Breast epithelium (tissue), 4 donors: Measurements from ENCODE around the gene ZNF609. TPM values are rescaled to one million over a fixed set of nuclear protein-coding genes. Genes with fewer than 3 reads are reported as not detected.

Source experiments
- DNase-seq, 2 donors: peaks; one replicate each; pipeline ENCODE4 v3.0.0-alpha.2; 2019; ENCODE audit warnings: low spot score in 2 of 2
- H3K27ac ChIP-seq, 2 donors: fragments of 200-600 bp; sonication (generic) in 1 of 2; one replicate each; pipeline ENCODE4 v1.5.1; 2016 to 2019; ENCODE audit warnings: mild to moderate bottlenecking in 1 of 2
- H3K27me3 ChIP-seq, 2 donors: fragments of 200-600 bp; sonication (generic) in 1 of 2; one replicate each; pipeline versions ENCODE4 v1.5.1 to v1.6.0; 2017 to 2019; ENCODE audit warnings: control low read depth in 1 of 2, mild to moderate bottlenecking in 1 of 2
- H3K36me3 ChIP-seq: fragments of 200-600 bp; one replicate; pipeline ENCODE4 v1.5.1; 2019
- H3K4me1 ChIP-seq, 2 donors: fragments of 200-600 bp; sonication (generic); one replicate each; pipeline ENCODE4 v1.5.1; 2016 to 2019; ENCODE audit warnings: control low read depth in 1 of 2
- H3K4me3 ChIP-seq, 3 donors: fragments of 200-600 bp; sonication (generic); 1 replicate in 2 of 3; 2 replicates in 1 of 3; pipeline ENCODE4 v1.5.1; 2016 to 2019; ENCODE audit warnings: mild to moderate bottlenecking in 3 of 3, moderate library complexity in 2 of 3
- H3K9me3 ChIP-seq, 2 donors: fragments of 200-600 bp; sonication (generic) in 1 of 2; one replicate each; pipeline ENCODE4 v1.5.1; 2016 to 2019; ENCODE audit warnings: control low read depth in 1 of 2
- POLR2A ChIP-seq: fragments of 450-650 bp; IDR thresholded peaks from one replicate; pipeline ENCODE4 v1.6.1; 2016; ENCODE audit warnings: antibody characterized with exemption, mild to moderate bottlenecking, moderate library complexity
- POLR2AphosphoS5 ChIP-seq, 3 donors: sonication (generic); formaldehyde crosslinking; IDR thresholded peaks; one replicate each; pipeline ENCODE4 v1.6.1; 2017; ENCODE audit warnings: antibody characterized with exemption in 3 of 3
- intact Hi-C: fragments of 100-400 bp; cut with DNase I; formaldehyde crosslinking; loops from one replicate; pipeline ENCODE4 v1.15.1; 2023; ENCODE audit warnings: low total_unique reads
- total RNA-seq, 3 donors: library from RNA; depleted of rRNA; stranded (reverse); fragments of >200 nt; gene quantifications; one replicate each; pipeline ENCODE4 v1.1.0, GENCODE V29; 2016
- TF ChIP-seq, protein P1 (sequence below), 3 donors: fragments of 450-650 bp; IDR thresholded peaks; one replicate each; pipeline ENCODE4 v1.5.1; 2016 to 2017; ENCODE audit warnings: antibody characterized with exemption in 3 of 3, mild to moderate bottlenecking in 3 of 3, moderate library complexity in 3 of 3

The ZNF609 gene
- total RNA-seq, 3 donors from 2014 or later: 22.9 to 32.1 (median 29.2) TPM

DNA sequence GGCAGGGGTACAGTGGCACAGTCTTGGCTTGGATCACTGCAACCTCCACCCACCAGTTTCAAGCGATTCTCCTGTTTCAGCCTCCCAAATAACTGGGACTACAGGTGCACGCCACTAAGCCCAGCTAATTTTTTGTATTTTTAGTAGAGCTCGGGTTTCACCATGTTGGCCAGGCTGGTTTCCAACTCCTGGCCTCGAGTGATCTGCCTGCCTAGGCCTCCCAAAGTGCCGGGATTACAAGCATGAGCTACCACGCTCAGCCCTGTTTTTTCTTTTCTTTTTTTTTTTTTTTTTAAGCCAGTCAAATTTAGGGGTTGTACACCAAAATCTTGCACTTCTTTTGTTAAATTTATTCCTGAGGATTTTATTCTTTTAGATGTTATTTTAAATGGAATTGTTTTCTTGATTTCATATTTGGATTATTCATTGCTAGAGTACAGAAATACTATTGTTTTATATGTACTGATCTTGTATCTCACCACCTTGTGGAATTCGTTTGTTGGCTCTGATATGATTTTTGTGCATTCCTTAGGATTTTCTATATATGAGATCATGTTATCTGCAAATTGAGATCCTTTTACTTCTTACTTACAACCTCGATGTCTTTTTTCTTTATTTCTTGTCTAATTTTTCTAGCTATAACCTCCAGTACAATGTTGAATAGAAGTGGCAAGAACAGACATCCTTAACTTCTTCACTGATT lies 65.6 kb downstream of the ZNF609 start:
- intact Hi-C loops: no loop called here
- Histone ChIP-seq H3K36me3 (no peaks in the 10 kb centered on the region), H3K27me3 (no peaks in the 10 kb centered on the region), H3K4me1 (peaks cover 0 to 10% of the 10 kb centered on the region in 2 donors), H3K4me3 (no peak overlapping the region), H3K27ac (no peak overlapping the region), H3K9me3 (no peaks in the 10 kb centered on the region)
- TF ChIP-seq POLR2A (no peak), POLR2AphosphoS5 (IDR thresholded peaks at IDR 0.05) (no peak)
- TF ChIP-seq, protein P1, sequence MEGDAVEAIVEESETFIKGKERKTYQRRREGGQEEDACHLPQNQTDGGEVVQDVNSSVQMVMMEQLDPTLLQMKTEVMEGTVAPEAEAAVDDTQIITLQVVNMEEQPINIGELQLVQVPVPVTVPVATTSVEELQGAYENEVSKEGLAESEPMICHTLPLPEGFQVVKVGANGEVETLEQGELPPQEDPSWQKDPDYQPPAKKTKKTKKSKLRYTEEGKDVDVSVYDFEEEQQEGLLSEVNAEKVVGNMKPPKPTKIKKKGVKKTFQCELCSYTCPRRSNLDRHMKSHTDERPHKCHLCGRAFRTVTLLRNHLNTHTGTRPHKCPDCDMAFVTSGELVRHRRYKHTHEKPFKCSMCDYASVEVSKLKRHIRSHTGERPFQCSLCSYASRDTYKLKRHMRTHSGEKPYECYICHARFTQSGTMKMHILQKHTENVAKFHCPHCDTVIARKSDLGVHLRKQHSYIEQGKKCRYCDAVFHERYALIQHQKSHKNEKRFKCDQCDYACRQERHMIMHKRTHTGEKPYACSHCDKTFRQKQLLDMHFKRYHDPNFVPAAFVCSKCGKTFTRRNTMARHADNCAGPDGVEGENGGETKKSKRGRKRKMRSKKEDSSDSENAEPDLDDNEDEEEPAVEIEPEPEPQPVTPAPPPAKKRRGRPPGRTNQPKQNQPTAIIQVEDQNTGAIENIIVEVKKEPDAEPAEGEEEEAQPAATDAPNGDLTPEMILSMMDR (IDR thresholded peaks at IDR 0.05): no peak
- DNase-seq: no peak

DNA sequence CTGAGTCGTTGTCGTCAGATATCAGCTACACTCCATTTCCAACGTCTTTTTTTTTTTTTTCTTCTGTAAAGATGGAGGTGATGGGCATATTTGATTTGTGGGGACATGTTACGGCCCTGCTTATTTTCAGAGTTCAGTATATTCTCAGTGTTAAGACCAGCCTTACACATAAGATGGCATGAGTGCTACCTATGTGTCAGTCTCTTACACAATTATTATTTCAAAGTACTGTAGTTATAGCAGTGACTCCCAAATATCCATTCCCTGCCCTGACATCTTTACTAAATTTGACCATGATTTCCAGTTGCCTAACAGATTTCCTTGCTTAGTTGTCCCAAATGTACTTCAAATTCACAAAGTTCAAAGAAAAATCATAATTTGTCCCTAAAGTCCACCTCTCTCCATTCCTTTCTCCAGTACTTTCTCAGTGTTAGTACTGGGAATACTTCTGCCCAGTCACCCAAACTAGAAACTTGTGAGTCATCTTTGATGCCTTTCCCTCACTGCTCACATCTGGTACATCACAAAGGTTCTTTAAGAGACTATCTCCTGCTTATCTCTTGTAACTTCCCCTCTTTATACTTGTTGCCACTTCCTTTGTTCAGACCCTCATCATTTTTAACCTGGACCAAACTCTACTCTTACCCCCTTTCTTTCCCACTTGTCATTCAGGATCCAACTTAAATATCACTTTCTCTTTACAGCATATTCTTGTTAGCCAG lies 67.0 kb downstream of the ZNF609 start:
- DNase-seq: no peak
- Histone ChIP-seq H3K9me3 (no peaks in the 10 kb centered on the region), H3K27me3 (no peaks in the 10 kb centered on the region), H3K4me1 (peaks cover 0 to 10% of the 10 kb centered on the region in 2 donors), H3K4me3 (no peak overlapping the region), H3K27ac (no peak overlapping the region), H3K36me3 (no peaks in the 10 kb centered on the region)
- intact Hi-C loops: no loop called here
- TF ChIP-seq POLR2AphosphoS5 (IDR thresholded peaks at IDR 0.05): no peak
- TF ChIP-seq, protein P1 (IDR thresholded peaks at IDR 0.05): no peak
- no peak for TF ChIP-seq POLR2A

DNA sequence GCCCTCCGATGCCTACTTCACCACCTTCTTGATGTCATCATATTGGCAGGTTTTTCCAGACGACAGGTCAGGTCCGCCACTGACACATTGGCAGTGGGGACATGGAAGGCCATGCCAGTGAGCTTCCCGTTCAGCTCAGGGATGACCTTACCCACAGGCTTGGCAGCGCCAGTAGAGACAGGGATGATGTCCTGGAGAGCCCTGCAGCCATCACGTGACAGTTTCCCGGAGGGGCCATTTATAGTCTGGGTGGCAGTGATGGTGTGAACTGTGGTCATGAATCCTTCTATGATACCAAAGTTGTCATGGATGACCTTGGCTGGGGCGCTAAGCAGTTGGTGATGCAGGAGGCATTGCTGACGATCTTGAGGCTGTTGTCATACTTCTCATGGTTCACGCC lies 68.5 kb downstream of the ZNF609 start:
- no peak overlapping the region for H3K4me3 ChIP-seq
- intact Hi-C loops: no loop called here
- H3K9me3 ChIP-seq: no peaks in the 10 kb centered on the region
- no peak for DNase-seq
- no peak overlapping the region for H3K27ac ChIP-seq
- no peaks in the 10 kb centered on the region for H3K27me3 ChIP-seq
- peaks cover 0 to 1% of the 10 kb centered on the region in 2 donors for H3K4me1 ChIP-seq
- TF ChIP-seq POLR2AphosphoS5 (IDR thresholded peaks at IDR 0.05) (no peak), POLR2A (no peak)
- TF ChIP-seq, protein P1 (IDR thresholded peaks at IDR 0.05): no peak
- H3K36me3 ChIP-seq: no peaks in the 10 kb centered on the region

DNA sequence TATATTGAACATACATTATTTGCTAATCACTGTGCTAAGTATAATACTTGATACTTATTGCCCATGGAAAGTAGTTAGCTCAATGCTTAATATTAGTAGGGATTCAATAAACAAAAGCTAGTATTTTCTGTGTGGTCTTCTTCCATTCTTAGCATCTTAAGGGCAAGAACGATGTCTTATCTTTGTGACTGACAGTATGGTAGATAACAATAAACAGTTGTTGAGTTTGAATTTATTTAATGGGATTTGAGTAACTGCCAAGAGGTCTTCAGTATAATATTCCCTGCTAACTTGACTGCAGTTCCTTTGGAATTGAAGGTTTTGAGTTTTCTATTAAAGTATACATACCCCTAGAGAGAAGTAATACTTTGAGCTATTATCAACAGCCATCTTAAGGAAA lies 70.1 kb downstream of the ZNF609 start:
- intact Hi-C loops: no loop called here
- no peaks in the 10 kb centered on the region for H3K36me3 ChIP-seq
- H3K4me1 ChIP-seq: no peaks in the 10 kb centered on the region
- H3K4me3 ChIP-seq: no peak overlapping the region
- DNase-seq: no peak
- no peaks in the 10 kb centered on the region for H3K27me3 ChIP-seq
- TF ChIP-seq, protein P1 (IDR thresholded peaks at IDR 0.05): no peak
- no peaks in the 10 kb centered on the region for H3K9me3 ChIP-seq
- H3K27ac ChIP-seq: no peak overlapping the region

DNA sequence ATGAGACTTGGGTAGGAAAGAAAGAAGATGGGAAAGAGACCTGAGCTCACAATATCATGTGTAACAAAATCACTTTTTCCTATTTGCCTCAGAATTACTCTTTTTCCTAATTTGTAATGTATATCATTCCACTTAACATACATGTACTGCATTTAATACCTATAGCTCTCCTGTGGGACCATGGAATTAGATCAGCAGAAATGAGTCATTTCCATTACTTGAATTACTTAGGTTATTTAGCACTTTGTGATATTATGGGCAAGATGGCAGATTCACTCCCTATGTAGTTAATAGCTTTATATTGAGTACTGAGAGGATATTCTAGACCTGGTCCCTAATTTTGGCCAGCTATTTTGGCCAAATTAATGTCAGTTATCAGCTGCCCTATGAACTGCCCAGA lies 70.5 kb downstream of the ZNF609 start:
- Histone ChIP-seq H3K9me3 (no peaks in the 10 kb centered on the region), H3K36me3 (no peaks in the 10 kb centered on the region), H3K27me3 (no peaks in the 10 kb centered on the region), H3K4me3 (no peak overlapping the region), H3K4me1 (peaks cover 0 to 1% of the 10 kb centered on the region in 2 donors), H3K27ac (no peak overlapping the region)
- TF ChIP-seq POLR2AphosphoS5 (IDR thresholded peaks at IDR 0.05) (no peak), POLR2A (no peak)
- no peak for DNase-seq
- intact Hi-C loops: no loop called here
